ENCODE data around the gene HTR3B.

Gene HTR3B

DNA sequence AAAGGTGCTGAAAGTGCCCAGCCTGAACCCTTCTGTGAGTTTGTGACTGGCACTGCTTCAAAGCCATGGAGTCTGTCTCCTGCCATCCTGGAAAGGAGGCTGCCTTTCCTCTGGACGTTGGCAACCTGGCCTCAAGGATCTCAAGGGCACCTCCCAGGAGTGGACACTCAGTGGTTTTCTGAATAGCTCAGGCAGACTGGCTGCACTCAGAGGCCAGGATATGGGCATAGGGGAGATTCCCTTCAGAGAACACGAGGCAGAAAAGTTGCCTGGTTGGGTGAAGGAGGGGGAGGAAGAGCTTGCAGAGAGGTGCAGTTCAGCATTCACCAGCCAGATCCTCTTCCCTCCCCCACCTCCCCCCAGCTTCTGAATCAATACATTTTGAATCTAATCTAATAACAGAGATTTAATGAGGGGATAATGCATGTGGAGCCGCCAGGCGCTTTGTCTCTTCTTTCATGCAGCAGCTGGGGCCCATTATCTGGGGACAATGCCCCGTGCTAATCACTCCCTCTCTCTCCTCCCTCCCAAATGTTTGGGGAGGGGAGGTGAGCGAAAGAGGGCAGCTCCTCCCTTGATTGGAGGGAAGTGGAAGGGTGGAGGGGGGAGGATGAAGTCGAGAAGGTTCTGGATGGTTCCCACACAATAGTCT lies 88.0 kb downstream of the HTR3B start:
- DNase-seq: no peak

- DNase-seq: peak; percentile 23 to 48
These were observed 89.7 kb downstream of the HTR3B start for GRCh38 chr11:113994077-113994954.
